IMR-90 (cell line): ENCODE measurements around the gene ZNF302.

ENCODE experiments used
- MAFK ChIP-seq: IDR thresholded peaks from 2 replicates; pipeline ENCODE4 v1.6.1; 2012; ENCODE audit warnings: low read depth, low read length, improper control_type of control experiment
- MXI1 ChIP-seq: IDR thresholded peaks from 2 replicates; pipeline ENCODE4 v1.6.1; 2012; ENCODE audit warnings: low read depth, mild to moderate bottlenecking, low read length, moderate library complexity, borderline replicate concordance
- POLR2A ChIP-seq: IDR thresholded peaks from 2 replicates; pipeline ENCODE4 v1.6.1; 2012; ENCODE audit warnings: mild to moderate bottlenecking, low read depth, low read length
- RAD21 ChIP-seq: IDR thresholded peaks from 2 replicates; pipeline ENCODE4 v1.6.1; 2012; ENCODE audit warnings: low read length, improper control_type of control experiment
- RCOR1 ChIP-seq: IDR thresholded peaks from 2 replicates; pipeline ENCODE4 v1.6.1; 2012; ENCODE audit warnings: mild to moderate bottlenecking, low read length, improper control_type of control experiment; ENCODE audit not compliant: insufficient replicate concordance
- SMC3 ChIP-seq: fragments of 150-350 bp; IDR thresholded peaks from 2 replicates; pipeline ENCODE4 v1.6.1; 2016; ENCODE audit warnings: low read depth, mild to moderate bottlenecking, antibody characterized with exemption, low read length, moderate library complexity
- TF ChIP-seq, protein P1 (sequence below): conservative IDR thresholded peaks from 2 replicates; pipeline ENCODE4 v1.5.1; 2012; ENCODE audit warnings: mild to moderate bottlenecking, low read depth, low read length, improper control_type of control experiment

DNA sequence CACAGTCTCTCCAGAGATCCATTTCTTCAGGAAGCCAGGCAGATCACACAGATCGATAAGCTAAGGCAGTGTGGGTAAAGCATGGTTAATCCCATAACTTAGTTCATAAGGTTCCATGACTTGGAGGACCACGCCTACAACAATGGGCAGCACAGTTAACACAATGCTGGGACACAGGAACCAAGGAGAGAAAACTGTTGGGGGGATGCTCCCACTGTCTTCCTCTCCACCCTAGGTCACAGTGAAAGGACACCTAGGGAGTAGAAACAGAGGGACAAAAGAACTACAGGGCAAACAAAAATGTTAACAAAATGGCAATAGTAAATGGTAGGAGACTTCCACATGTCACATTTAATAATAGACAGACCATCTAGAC, 35.8 kb downstream of the ZNF302 start:
- TF ChIP-seq MXI1, result no peak
- TF ChIP-seq, protein P1, sequence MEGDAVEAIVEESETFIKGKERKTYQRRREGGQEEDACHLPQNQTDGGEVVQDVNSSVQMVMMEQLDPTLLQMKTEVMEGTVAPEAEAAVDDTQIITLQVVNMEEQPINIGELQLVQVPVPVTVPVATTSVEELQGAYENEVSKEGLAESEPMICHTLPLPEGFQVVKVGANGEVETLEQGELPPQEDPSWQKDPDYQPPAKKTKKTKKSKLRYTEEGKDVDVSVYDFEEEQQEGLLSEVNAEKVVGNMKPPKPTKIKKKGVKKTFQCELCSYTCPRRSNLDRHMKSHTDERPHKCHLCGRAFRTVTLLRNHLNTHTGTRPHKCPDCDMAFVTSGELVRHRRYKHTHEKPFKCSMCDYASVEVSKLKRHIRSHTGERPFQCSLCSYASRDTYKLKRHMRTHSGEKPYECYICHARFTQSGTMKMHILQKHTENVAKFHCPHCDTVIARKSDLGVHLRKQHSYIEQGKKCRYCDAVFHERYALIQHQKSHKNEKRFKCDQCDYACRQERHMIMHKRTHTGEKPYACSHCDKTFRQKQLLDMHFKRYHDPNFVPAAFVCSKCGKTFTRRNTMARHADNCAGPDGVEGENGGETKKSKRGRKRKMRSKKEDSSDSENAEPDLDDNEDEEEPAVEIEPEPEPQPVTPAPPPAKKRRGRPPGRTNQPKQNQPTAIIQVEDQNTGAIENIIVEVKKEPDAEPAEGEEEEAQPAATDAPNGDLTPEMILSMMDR, result no peak
- TF ChIP-seq RCOR1, result no peak
- TF ChIP-seq MAFK, result no peak
- TF ChIP-seq RAD21, result no peak
- no peak for TF ChIP-seq POLR2A
- no peak for TF ChIP-seq SMC3
